Measurements from ENCODE around the gene SPATC1L. TPM values are rescaled to one million over a fixed set of nuclear protein-coding genes. Genes with fewer than 3 reads are reported as not detected.

SPATC1L gene
- total and polyA plus RNA-seq, 2 of the 8 experiments (the other 6 are each of a cell fraction or from before 2014, with no cell fraction given) = 24.9 to 50.0 TPM

DNA sequence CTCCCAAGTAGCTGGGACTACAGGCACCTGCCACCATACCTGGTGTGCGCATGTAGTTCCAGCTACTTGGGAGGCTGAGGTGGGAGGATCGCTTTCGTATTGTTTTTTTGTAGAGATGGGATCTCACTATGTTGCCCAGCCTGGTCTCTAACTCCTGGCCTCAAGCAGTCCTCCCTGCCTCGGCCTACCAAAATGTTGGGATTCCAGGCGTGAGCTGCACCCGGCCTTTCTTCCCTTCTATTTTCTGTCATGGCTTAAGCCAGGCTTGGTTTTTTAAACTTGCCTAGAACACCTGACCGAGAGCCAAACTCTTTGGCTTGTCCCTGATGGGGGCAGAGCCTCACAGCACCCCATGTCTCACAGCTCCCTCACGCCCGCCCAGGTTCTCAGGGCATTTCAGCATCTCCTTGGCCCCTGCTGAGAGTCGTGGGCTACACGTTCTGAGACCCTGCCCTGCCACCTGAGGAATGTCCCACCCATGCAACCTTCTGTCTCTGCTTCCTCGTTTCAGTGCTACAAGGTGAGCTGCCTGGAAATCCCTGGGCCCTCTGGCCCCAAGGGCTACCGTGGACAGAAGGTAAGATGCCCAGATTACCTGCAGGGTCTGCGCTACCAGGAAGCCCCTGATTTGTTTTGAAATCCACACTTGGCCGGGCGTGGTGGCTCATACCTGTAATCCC is 70.6 kb downstream of the SPATC1L start:
- H4K20me1 ChIP-seq (replicated peaks in 1 of 2; ENCODE audit: control insufficient read depth in 1 of 2, insufficient read depth in 2 of 2, low read length in 2 of 2) = peaks cover 0 to 6% of the 10 kb centered on the region in 2 experiments
- H3K56ac ChIP-seq (replicated peaks; ENCODE audit: insufficient read length, low read depth, low read length) = no peak overlapping the region
- no peak overlapping the region for H2BK15ac ChIP-seq (ENCODE audit: low read length)
- no peak overlapping the region for H3K18ac ChIP-seq (ENCODE audit: extremely low read depth, low read length)
- no peak overlapping the region for H4K8ac ChIP-seq (ENCODE audit: extremely low read depth, insufficient read depth, low read length)
- 89% methylated on average over 16 of the region's 16 CpGs; no CpG with 5 or more reads in 1 of the 2 experiments for WGBS, 2 experiments (ENCODE audit: extremely low coverage in 1 of 2, insufficient coverage in 1 of 2, insufficient read length in 1 of 2, insufficient replicate concordance in 2 of 2, low coverage in 1 of 2, low lambda C conversion rate in 2 of 2, missing lambda C conversion rate in 1 of 2)
- no peak overlapping the region for H3K4me3 ChIP-seq (ENCODE audit: extremely low read depth in 1 of 4, insufficient read depth in 2 of 4, low read depth in 3 of 4, low read length in 4 of 4)
- no peaks in the 10 kb centered on the region for H3K79me2 ChIP-seq (ENCODE audit: control insufficient read depth in 1 of 2, insufficient read depth in 2 of 2, low read length in 2 of 2)
- no peak overlapping the region for H4K5ac ChIP-seq (ENCODE audit: insufficient read length, low read depth, low read length)
- no peaks in the 10 kb centered on the region for H3K23me2 ChIP-seq (ENCODE audit: low read depth, low read length)
- H3K4me1 ChIP-seq (replicated peaks in 1 of 4; ENCODE audit: control insufficient read depth in 3 of 4, insufficient read depth in 4 of 4, low read length in 3 of 4) = peaks cover 0 to 2% (median under 1%) of the 10 kb centered on the region in 4 experiments; a peak in 2 of 7 replicates
- peaks cover 0 to 4% of the 10 kb centered on the region in 2 experiments; a peak in 2 of 4 replicates for H3K9me3 ChIP-seq (ENCODE audit: insufficient read depth in 2 of 2, low read depth in 1 of 2, low read length in 1 of 2)
- H2BK20ac ChIP-seq (ENCODE audit: low read length) = no peak overlapping the region
- no peak for FAIRE-seq
- DNase-seq (ENCODE audit: low read depth in 1 of 2, low spot score in 2 of 2) = no peak
- no peak overlapping the region for H2AK5ac ChIP-seq (ENCODE audit: low read depth, low read length)
- no peaks in the 10 kb centered on the region for H3K27me3 ChIP-seq (replicated peaks in 1 of 4; ENCODE audit: control insufficient read depth in 3 of 4, extremely low read depth in 1 of 4, insufficient read depth in 3 of 4, low read length in 3 of 4)
- ChIA-PET POLR2A (ENCODE audit: partially characterized antibody) (no interaction called here), CTCF (ENCODE audit: partially characterized antibody) (interaction anchor here (0.5 to 2.0 kb wide), 3 partner anchors 13 to 1218 kb away, joined by 3 to 8 read pairs (median 4); no protein-coding TSS in a partner anchor)
- no peak overlapping the region for H3K14ac ChIP-seq (ENCODE audit: insufficient read length)
- no peak overlapping the region for H3K4ac ChIP-seq (replicated peaks; ENCODE audit: insufficient read length, low read depth, low read length)
- H4K91ac ChIP-seq (replicated peaks; ENCODE audit: insufficient read length, low read length) = no peak overlapping the region
- no peak overlapping the region for H3K4me2 ChIP-seq (ENCODE audit: insufficient read depth in 1 of 2, low read depth in 2 of 2, low read length in 2 of 2)
- peaks cover 0 to 28% (median 2%) of the 10 kb centered on the region in 4 experiments; a peak in 5 of 8 replicates for H3K36me3 ChIP-seq (ENCODE audit: control insufficient read depth in 2 of 4, insufficient read depth in 4 of 4, low read length in 3 of 4)
- no peak overlapping the region for H2BK12ac ChIP-seq (ENCODE audit: low read depth, low read length)
- no peaks in the 10 kb centered on the region for H3K79me1 ChIP-seq (ENCODE audit: low read depth, low read length)
- H3K23ac ChIP-seq (ENCODE audit: insufficient read length) = no peak overlapping the region
- H2BK5ac ChIP-seq (ENCODE audit: low read depth, low read length) = no peak overlapping the region
- H2AFZ ChIP-seq (ENCODE audit: low read length) = no peak overlapping the region
- H2BK120ac ChIP-seq (replicated peaks; ENCODE audit: low read depth, low read length) = no peak overlapping the region
- no peak overlapping the region for H3K27ac ChIP-seq (ENCODE audit: low read depth, low read length)
- no peak overlapping the region for H3K9ac ChIP-seq (replicated peaks in 1 of 4; ENCODE audit: extremely low read depth in 1 of 4, low read depth in 3 of 4, low read length in 3 of 4)
- TF ChIP-seq TCF12 (IDR thresholded peaks at IDR 0.05; ENCODE audit: low read depth, low read length) (no peak), SAP30 (IDR thresholded peaks at IDR 0.05; ENCODE audit: insufficient read depth, insufficient replicate concordance, low read length) (no peak), SRF (IDR thresholded peaks at IDR 0.05; ENCODE audit: low read depth, low read length) (no peak), RNF2 (IDR thresholded peaks at IDR 0.05; ENCODE audit: borderline replicate concordance, low read depth, low read length, missing control alignments, poor library complexity, severe bottlenecking) (no peak), EGR1 (IDR thresholded peaks at IDR 0.05; ENCODE audit: borderline replicate concordance, low read depth, low read length) (no peak), RXRA (IDR thresholded peaks at IDR 0.05; ENCODE audit: insufficient read depth, low read depth, low read length) (no peak), YY1 (IDR thresholded peaks at IDR 0.05; ENCODE audit: low read depth, low read length) (no peak), KDM1A (IDR thresholded peaks at IDR 0.05; ENCODE audit: borderline replicate concordance, low read length) (no peak), MAFK (IDR thresholded peaks at IDR 0.05; ENCODE audit: low read depth, low read length) (no peak), BCL11A (IDR thresholded peaks at IDR 0.05; ENCODE audit: low read depth in 2 of 2, low read length in 2 of 2) (no peak)
- TF ChIP-seq, protein P1, sequence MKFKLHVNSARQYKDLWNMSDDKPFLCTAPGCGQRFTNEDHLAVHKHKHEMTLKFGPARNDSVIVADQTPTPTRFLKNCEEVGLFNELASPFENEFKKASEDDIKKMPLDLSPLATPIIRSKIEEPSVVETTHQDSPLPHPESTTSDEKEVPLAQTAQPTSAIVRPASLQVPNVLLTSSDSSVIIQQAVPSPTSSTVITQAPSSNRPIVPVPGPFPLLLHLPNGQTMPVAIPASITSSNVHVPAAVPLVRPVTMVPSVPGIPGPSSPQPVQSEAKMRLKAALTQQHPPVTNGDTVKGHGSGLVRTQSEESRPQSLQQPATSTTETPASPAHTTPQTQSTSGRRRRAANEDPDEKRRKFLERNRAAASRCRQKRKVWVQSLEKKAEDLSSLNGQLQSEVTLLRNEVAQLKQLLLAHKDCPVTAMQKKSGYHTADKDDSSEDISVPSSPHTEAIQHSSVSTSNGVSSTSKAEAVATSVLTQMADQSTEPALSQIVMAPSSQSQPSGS (IDR thresholded peaks at IDR 0.05; ENCODE audit: low read length) = no peak
